ENCODE measurements around the gene NBPF19. TPM values are rescaled to one million over a fixed set of nuclear protein-coding genes. Genes with fewer than 3 reads are reported as not detected.
A peak's percentile ranks its signal among the peaks of the same experiment; 100 is the strongest.
"Not testable (repeated sequence)": the region's sequence is repeated elsewhere in the genome, so short reads cannot be mapped to it uniquely, and the experiment has no call there.

The NBPF19 gene
- polyA plus RNA-seq, 3 donors, result 0.92 to 28.2 (median 1.5) TPM

DNA sequence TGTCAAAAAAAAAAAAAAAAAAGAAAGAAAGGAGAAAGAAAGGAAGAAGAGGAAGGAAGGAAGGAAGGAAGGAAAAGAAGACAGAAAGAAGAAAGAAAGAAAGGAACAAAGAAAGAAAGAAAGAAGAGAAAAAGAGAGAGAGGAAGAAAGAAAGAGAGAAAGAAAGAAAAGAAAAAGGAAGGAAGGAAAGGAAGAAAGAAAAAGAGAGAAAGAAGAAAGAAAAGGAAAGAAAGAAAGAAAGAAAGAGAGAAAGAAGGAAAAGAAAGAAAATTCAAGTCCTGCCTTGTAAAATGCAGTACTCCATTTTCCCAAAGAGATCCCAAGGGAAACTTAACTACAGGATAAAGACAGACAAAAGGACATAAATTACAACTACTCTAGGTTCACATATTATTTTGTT, 97.9 kb downstream of the NBPF19 start:
- H3K36me3 Mint-ChIP-seq; H3K4me2 ChIP-seq (replicated peaks; ENCODE audit: extremely low read depth, low read length, poor library complexity, severe bottlenecking); H3K27ac Mint-ChIP-seq; H3K9me3 ChIP-seq (replicated peaks in 1 of 2; ENCODE audit: control insufficient read depth in 1 of 2, insufficient read depth in 1 of 2, low read length in 2 of 2); H3K4me3 ChIP-seq (replicated peaks in 1 of 3; ENCODE audit: low read depth in 2 of 3, low read length in 3 of 3); H3K79me2 ChIP-seq (ENCODE audit: insufficient read depth, low read length); H3K4me3 Mint-ChIP-seq; H3K9ac ChIP-seq (ENCODE audit: insufficient read depth, low read length, poor library complexity, severe bottlenecking); H2AFZ ChIP-seq (ENCODE audit: insufficient read depth, low read depth, low read length, poor library complexity, severe bottlenecking); H3K27me3 Mint-ChIP-seq (ENCODE audit: low read depth in 3 of 3); intact Hi-C loops (cut with micrococcal nuclease); H3K36me3 ChIP-seq (replicated peaks in 1 of 2; ENCODE audit: control insufficient read depth in 1 of 2, insufficient read depth in 2 of 2, low read length in 2 of 2); H3K27ac ChIP-seq (ENCODE audit: low read depth in 1 of 2, low read length in 2 of 2); H3K9me3 Mint-ChIP-seq; H3K27me3 ChIP-seq (ENCODE audit: control insufficient read depth in 2 of 2, insufficient read depth in 2 of 2, low read length in 2 of 2); H3K4me1 ChIP-seq (ENCODE audit: control insufficient read depth in 1 of 2, insufficient read depth in 2 of 2, low read length in 2 of 2); H3K4me1 Mint-ChIP-seq; DNase-seq; H4K20me1 ChIP-seq (ENCODE audit: insufficient read depth, low read length): not testable (repeated sequence)

DNA sequence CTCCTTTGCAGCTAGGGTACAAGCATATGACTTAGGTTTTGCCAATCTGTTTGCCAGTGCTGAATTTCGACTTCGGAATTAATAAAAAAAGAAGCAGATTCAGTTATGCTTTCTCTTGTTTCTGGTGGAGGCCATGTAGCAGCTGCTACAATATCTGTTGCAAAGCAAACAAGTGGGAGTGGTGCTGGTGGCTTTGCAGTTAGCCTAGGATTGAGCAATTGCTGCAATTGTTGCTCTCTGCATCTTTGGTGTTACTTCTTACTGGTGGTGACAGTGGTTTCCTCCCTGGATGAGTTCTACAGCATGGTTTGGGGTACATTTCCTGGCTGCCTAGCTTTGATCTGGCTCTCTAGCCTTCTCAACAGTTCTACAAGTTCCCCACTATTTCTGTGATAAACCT, 110.7 kb downstream of the NBPF19 start:
- no CpG with 5 or more reads among the region's 2 CpGs for WGBS (ENCODE audit: insufficient coverage)
- DNase-seq, result peak in 2 of 3 donors; percentile 0

More for the DNA sequence above, 110.7 kb downstream of the NBPF19 start:
- H3K9me3 ChIP-seq (replicated peaks in 1 of 2; ENCODE audit: control insufficient read depth in 1 of 2, insufficient read depth in 1 of 2, low read length in 2 of 2); H3K4me1 Mint-ChIP-seq; H3K36me3 Mint-ChIP-seq; H3K4me3 ChIP-seq (replicated peaks in 1 of 3; ENCODE audit: low read depth in 2 of 3, low read length in 3 of 3); H3K27ac ChIP-seq (ENCODE audit: low read depth in 1 of 2, low read length in 2 of 2); H3K4me1 ChIP-seq (ENCODE audit: control insufficient read depth in 1 of 2, insufficient read depth in 2 of 2, low read length in 2 of 2); H3K4me2 ChIP-seq (replicated peaks; ENCODE audit: extremely low read depth, low read length, poor library complexity, severe bottlenecking); H3K9me3 Mint-ChIP-seq; H2AFZ ChIP-seq (ENCODE audit: insufficient read depth, low read depth, low read length, poor library complexity, severe bottlenecking); H3K27ac Mint-ChIP-seq; H3K27me3 Mint-ChIP-seq (ENCODE audit: low read depth in 3 of 3); intact Hi-C loops (cut with micrococcal nuclease); H3K4me3 Mint-ChIP-seq; H3K79me2 ChIP-seq (ENCODE audit: insufficient read depth, low read length); H3K27me3 ChIP-seq (ENCODE audit: control insufficient read depth in 2 of 2, insufficient read depth in 2 of 2, low read length in 2 of 2); H3K36me3 ChIP-seq (replicated peaks in 1 of 2; ENCODE audit: control insufficient read depth in 1 of 2, insufficient read depth in 2 of 2, low read length in 2 of 2); H4K20me1 ChIP-seq (ENCODE audit: insufficient read depth, low read length); H3K9ac ChIP-seq (ENCODE audit: insufficient read depth, low read length, poor library complexity, severe bottlenecking): not testable (repeated sequence)

Other genes starting within 250 kb of the NBPF19 start
- not detected for gene PPIAL4C, start 108.8 kb downstream of the NBPF19 start, polyA plus RNA-seq

All from CD14-positive monocyte (primary cell).